Stromal cell of bone marrow (primary cell): ENCODE measurements around the gene ARGLU1.

Experiments used
- DNase-seq: peaks from one replicate; pipeline ENCODE4 v3.0.0-alpha.2; 2012; ENCODE audit warnings: low read depth

The ARGLU1 gene

DNA sequence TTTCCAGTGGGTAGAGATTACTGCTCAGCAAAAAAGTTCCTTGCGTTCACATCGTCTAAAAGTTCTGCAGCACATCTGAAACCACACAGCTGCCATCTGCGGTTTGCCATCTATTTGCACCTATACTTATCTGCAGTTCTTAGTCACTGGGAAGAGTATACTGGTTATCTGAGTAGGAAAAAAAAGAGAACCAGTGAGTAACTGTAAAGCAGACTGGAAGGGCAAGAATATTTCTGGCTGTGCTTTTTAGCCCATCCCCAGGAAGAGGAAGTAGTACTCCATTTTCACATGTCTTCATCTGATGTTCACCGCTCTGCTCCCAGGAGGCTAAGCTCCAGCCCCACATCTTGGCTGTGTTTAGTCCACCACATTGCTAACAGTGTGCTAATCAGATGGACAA lies 68.0 kb downstream of the ARGLU1 start:
- DNase-seq, result no peak

DNA sequence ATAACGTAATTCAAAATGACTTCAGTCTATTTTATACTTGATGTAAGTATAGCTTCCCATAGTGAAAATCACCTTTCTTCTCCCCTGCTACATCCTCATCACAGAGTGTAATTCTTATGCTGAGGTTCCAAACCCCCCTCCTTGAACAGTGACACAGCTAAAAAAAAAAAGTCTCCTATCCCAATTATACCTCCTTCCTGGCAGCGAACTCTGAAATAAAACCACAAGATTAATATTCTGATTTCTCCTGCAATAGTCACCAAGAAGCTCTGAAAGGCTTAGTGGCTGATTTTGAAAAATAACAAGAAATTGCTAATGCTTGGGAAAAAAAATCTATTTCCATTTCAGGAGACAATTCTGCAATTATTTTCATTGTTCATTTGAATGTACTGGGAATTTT lies 68.8 kb downstream of the ARGLU1 start:
- no peak for DNase-seq

DNA sequence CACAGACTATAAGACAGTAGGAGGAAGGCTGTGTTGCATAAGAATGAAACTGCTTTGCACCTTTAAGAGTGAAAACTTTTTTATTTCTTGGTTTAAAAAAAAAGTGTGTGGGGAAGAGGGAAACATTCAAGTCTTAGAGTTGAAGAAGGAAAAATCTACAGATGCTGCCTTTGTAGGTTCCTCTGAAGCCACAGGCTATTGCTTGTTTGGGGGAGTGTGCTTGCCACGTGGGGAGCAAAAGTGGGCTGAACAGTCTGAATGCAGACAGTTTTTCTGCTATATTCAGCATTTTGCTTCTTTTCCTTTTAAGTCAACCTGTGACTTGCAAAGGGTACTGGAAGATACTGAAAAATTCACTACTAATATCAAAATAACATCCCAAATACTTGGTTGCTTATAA lies 69.4 kb downstream of the ARGLU1 start:
- no peak for DNase-seq

DNA sequence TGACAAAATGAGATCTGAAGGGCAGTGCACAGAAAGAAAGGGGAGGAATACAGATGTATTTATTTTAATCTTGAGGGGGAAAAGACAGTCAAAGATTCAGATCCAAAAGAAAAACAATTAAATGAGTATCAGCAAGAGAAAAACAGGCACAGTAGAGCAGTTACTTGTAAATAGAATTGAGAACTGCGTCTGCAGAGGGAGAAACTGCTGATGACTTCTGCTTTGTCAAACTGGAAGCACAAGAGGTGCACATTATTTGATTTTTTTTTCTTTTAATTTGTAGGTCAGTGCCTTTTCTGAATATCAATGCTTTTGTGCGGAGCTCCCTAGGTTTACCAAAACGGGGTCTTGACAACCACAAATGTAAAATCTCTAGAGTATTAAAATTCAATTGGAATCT lies 69.8 kb downstream of the ARGLU1 start:
- DNase-seq, result no peak

DNA sequence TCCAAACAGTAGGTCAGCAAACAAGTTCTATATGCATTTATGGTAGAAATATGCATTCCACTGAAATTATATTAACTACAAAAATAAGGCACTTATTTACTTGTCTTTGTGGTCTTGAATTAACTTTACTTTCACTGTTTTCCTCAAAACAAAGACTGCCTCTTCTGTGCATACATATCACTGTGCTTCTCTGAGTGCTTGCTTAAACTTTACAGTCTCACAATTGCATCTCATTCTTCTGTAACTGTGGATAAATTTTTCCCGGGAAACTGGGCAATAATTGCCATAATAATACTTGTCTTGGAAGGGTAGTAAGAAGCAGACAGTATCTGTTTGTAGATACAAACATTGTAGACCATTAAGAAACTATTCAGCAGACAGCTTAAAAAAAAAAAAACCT lies 70.9 kb downstream of the ARGLU1 start:
- DNase-seq, result no peak

DNA sequence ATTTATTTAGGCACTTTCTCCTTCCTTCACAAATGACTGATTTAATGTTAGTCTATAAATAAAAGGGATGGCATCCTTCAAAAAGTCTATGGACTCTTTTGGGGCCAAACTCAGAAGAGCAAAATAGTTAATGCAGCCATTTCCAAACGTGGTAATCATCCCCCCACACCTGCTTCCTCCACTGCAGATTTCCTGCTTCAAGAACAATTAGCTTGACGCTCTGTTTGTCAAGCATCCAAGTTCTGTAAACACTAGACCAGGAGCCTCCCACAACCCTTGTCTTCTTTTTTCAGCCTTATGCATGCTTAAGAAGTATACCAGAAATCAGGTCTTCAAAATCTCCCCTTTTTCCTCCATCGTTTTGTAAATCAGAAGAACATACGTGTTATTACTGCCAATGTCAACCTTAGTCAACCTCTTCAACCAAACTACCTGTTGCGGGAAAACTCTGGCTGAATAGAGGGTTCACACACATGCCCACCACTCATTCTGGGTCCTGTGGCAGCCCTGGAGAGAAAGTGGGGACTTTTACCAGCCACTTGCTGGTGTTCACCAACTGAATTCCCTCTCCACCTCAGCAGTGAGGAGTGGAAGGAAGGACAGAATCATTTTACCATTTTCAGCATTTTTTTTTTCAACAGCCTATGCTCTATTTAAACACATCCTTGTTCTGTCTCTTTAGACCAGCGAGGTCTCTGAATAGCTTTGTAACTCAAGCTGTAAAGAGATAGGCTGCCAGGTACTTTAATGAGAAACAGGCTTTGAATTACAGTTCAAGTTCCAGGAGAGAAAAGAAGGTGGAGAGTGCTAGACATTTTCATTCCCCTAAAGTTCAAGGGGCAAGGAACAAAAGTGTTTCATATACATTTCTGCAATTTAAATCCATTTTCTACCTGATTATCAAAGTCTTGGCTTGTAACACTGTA lies 71.6 kb downstream of the ARGLU1 start:
- no peak for DNase-seq

DNA sequence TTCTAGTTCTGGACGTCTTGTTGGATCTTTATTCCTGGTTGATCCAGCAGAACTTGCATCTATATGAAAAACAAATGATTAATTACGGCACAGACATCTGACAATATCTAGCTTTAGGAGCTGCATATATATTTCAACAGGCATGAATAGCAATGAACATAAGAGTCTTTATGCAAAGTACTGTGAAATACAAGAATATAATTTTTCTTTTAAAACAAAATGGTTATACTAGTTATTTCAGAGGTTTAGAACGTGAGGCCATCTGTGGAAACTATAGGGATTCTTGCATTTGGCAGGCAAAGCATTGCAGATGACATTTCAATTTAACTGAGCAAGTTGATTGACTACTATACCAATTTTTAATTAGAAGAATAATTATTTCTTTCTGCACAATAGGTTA lies 73.0 kb downstream of the ARGLU1 start:
- no peak for DNase-seq

DNA sequence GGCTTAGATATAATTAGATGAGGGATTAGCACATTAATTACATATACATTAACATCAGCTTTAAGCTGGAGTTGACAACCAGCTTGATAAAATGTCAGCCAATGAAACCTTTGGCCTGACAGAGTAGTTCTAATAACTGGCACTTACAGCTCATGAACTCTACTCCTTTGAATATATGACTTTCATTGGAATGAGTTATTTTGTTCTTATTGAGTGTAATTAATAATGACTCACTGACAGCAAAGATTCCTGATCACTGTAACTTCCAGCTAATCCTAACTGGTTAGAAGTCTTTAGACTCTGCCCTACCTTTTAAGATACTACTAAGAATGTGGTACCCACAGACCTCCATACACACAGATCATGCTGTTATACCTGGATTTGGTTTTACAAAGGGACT lies 73.4 kb downstream of the ARGLU1 start:
- no peak for DNase-seq

DNA sequence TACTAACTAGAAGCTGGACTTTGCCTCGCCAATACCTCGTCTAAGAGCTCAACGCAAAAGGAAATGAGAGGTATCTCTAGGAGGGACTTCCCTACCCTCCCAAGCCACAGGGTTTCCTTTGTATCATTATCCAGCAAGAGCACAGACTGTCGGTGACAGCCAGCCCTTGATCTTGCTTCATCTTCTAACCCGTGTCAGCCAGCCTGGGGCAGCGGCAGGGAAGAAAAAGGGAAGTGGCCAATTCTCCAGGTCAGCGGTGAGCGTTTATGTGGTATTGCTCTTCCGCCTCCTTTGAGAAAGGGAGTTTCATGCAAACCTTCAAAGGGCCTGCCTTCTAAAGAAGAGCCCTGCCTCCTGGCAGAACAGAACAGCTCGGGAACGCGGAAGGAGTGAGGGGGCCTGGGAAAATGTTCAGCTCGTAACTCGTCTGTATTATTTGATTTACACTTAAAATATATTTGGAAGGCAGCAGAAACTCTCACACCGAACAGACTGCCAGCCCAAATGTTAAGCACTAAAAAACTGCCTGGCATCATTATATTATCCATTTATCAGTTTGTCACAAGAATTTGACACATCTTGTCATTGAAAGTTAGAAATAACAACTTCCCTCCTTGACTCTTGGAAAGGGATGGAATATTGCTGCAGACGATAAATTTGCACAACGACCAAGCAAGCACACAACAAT lies 74.3 kb downstream of the ARGLU1 start:
- DNase-seq, result no peak

DNA sequence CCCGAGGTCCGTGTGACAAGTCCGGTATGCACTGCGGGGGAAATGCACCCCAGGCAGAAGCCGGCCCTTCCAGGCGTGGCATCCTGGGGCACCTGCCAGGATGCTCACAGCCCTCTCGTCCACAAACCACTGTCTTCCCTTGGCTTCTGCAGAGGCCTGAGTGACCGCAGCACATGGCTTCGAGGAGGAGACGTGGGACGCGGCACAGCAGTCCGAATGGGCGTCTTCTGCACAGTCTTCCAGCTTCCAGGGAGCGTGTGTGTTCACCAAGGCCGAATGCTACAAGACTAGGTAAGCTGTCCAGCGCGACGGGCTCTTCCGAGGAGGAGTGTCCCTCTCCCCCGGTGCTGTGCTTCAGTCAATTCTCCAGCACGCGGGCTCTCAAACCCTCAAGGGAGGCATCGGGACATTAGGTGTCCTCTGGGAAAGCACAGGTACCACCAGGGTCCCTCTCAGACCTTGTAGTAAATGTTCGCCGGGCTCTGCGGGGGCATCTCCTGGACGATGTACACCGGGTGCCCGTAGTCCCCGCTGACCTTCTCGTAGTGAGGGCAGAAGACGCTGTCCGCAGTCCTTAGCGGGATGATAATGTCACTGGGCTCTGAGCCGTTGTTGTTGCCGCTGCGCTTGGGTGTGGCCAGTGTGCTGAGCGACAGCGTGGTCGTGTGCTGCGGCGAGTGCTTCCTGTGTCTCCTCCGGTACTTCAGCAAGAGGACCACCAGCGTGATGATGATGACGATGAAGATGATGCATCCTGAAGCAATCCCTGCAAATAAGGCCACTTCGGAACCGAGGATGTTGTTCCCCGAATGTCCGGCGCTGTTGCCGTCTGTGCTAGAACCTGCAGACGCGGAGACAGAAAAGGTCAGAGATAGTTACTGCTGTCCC lies 75.1 kb downstream of the ARGLU1 start:
- DNase-seq, result no peak

DNA sequence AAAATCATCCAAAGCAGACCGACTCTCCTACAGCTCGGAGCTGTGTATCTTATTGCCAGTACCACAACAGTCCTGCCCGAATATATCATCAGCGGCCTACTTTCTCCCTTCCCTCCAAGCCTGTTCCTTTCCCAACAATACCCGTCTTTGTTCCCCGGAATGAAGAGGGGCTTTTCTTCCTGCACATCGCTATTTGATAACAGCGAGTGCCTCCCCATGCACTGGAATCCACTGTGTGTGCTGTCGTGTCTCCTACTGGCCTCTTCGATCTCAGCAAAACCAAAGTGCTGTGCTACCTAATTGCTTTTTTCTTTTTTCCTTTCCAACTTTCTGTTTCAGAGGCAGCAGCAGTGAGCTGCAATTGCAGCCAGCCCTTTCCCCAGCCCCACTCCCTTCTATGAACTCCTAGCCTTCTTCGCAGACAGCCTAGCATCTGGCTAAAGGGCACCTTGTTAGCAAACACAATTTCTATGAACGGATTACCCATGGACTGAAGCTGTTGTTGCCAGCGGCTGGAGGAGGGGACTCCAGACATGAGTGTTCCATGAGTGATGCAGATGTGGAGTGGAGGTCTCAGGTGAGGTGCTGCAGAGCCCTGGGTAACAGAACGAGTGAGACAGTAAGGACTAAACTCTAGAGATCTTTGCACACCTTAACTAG lies 75.9 kb downstream of the ARGLU1 start:
- no peak for DNase-seq
